ENCODE data around the gene TMEM63B.
"Not testable (repeated sequence)": the region's sequence is repeated elsewhere in the genome, so short reads cannot be mapped to it uniquely, and the experiment has no call there.

TMEM63B gene

DNA sequence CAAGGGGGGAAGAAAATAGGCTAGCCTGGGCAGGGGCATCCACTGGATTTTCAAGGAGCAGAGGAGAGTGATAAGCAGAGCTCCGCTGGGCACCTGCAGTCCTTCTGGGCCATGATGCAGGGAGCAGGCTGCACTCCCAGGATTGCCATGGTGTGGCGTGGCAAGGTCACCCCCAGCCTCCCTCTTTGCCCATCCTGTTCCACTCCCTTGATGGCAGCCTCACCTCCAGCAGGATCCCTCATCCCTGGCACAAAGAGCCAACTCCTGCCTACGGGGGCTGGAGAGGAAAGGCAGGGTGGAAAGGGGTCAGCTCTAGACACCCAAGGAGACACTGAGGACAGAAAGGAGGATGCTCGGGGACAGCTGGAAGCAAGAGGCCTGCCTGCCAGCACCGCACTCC, 67.0 kb downstream of the TMEM63B start:
- DNase-seq, result no peak

DNA sequence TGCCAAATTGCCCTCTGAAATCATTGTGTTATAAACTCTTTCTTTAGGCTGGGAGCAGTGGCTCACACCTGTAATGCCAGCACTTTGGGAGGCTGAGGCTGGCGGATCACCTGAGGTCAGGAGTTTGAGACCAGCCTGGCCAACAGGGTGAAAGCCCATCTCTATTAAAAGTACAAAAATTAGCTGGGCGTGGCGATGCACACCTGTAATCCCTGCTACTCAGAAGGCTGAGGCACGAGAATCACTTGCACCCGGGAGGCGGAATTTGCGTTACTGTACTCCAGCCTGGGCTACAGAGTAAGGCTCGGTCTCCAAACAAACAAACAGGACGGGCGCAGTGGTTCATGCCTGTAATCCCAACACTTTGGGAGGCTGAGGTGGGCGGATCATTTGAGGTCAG, 69.0 kb downstream of the TMEM63B start:
- DNase-seq, result not testable (repeated sequence)

DNA sequence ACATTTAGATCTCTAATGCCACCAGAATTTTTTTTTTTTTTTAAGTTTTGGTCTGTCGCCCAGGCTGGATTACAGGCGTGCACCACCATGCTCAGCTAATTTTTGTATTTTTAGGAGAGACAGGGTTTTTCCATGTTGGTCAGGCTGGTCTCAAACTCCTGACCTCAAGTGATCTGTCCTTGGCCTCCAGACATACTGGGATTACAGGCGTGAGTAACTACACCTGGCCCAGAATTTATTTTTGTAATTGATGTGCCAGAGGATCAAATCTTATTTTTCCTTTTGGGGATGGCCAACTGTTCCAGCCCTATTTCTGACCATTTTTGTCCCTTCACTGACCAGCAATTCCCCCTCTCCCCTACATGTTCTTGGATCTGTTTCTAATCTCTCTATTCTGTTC, 71.3 kb downstream of the TMEM63B start:
- no peak for DNase-seq

- DNase-seq, result no peak
These were observed 72.5 kb downstream of the TMEM63B start for GRCh38 chr6:44199883-44200282.

DNA sequence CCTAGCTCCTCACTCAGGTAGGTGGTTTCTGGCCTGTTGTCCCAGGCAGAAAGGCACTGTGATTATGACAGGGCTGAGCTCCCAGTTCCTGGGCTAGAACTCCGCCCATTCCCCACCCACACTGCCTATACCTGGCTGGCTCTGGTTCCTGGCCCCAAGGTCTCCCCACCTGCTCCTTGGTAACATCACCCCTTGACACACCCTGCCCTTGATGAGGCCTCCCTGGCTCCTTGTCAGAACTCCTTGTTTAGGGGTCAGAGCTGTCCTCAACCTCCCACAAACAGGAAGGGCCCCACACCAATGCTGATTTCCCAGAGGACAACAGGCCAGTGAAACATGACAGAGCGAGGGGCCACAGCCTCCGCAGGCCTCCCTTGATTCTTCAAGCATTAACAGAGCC, 73.8 kb downstream of the TMEM63B start:
- no peak for DNase-seq

GRCh38 chr6:44201638-44202303, 74.4 kb downstream of the TMEM63B start:
- no peak for DNase-seq

- DNase-seq, result no peak
These were observed 75.1 kb downstream of the TMEM63B start for GRCh38 chr6:44202332-44202971.

- DNase-seq, result no peak
These were observed 75.8 kb downstream of the TMEM63B start for GRCh38 chr6:44202972-44203750.

DNA sequence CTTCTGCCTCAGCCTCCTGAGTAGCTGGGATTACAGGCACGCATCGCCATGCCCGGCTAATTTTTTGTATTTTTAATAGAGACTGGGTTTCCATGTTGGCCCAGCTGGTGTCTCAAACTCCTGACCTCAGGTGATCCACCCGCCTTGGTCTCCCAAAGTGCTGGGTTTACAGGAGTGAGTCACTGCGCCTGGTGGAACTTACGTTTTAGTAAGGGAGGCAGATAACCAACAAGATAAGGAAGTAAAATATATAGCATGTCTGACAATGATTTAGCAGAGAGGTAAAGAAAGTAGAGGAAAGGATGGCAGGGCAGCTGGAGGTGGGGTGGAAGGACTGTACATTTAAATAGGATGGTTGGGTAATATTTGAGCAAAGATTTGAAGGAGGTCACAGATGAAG, 76.6 kb downstream of the TMEM63B start:
- DNase-seq, result no peak

All from right kidney (tissue), 1 donor.